NT2/D1 (cell line): ENCODE results near the gene NR3C2.

Experiments used
- SUZ12 ChIP-seq: IDR thresholded peaks from 2 replicates; pipeline ENCODE4 v1.6.1; 2011; ENCODE audit not compliant: insufficient read length, insufficient read depth; ENCODE audit errors: extremely low read depth
- YY1 ChIP-seq: IDR thresholded peaks from 2 replicates; pipeline ENCODE4 v1.6.1; 2011; ENCODE audit not compliant: insufficient read length, insufficient read depth
- ZNF274 ChIP-seq: IDR thresholded peaks from 2 replicates; pipeline ENCODE4 v1.6.1; 2011; ENCODE audit warnings: mild to moderate bottlenecking, low read depth, low read length

GRCh38 chr4:148095346-148095923 is 346.8 kb downstream of the NR3C2 start:
- no peak for TF ChIP-seq SUZ12
- TF ChIP-seq ZNF274, result no peak
- no peak for TF ChIP-seq YY1
